GM21528 (cell line): Measurements from ENCODE around the gene THOC5.
A peak's percentile ranks its signal among the peaks of the same experiment; 100 is the strongest.
"Not testable (repeated sequence)": the region's sequence is repeated elsewhere in the genome, so short reads cannot be mapped to it uniquely, and the experiment has no call there.

Experiments used
- ATAC-seq: cut with Tn5 transposase; IDR thresholded peaks from one replicate; pipeline ENCODE4 v1.9.1; 2021; ENCODE audit warnings: mild to moderate bottlenecking, moderate library complexity; ENCODE audit not compliant: unreplicated experiment, low FRiP score

THOC5 gene

DNA sequence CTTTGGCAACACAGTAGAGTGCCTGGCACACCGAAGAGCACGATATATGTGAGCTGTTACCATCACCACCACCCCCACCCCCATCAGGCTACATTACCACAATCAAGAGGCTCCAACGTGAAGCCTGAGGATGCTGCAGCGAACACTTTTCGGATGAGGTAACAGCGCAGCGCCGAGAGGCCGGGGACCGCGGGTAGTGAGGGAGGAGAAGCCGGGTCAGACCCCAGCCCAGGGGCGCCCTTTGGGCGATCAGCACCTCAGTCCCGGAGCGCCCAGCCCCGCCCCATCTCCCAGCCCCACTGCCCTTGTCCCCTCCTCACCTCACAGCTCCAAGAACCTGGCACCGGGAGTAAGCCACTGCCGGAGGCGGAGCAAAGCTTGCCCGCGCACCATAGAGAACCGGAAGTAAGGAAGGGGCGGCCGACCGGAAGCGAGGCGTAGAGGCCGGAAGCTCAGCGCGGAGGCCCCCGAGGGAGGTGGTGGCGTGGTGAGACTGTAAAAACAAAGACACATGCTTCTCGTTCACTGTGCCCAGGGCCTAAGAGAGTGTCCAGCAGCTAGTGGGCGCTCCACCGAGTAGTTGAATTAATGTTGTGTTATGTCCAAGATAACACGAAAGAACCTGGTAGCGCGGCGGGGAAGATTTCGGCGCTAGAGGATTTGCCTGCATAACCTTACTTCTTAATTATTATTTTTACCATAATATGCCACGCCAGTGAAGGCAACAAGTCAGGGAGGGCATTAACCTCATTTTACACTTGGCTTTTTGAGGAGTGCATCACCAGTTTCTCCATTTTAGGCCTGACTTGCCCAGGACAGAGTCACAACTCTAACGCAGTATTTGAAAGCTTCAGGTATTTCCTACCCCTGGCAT lies at the start of gene THOC5:
THOC5 (minus strand) TSS at position 407 of the 874 bp plus-strand sequence. CDS start 4,610 bp downstream, outside the sequence.
- ATAC-seq, result peak; percentile 96

DNA sequence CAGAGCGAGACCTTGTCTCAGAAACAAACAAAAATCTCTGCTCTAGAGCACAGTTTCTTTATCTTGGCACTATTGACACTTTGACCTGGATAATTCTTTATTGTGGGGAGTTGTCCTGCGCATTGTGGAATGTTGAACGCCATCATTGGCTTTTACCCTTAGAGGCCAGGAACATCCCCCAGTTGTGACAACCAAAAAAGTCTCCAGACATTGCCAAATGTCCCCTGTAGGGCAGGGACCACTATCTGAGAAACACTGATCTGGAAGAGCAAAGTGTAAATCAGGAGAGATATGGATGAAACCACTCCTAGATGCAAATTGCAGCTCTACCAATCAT lies 45.1 kb upstream of the THOC5 start:
- no peak for ATAC-seq

DNA sequence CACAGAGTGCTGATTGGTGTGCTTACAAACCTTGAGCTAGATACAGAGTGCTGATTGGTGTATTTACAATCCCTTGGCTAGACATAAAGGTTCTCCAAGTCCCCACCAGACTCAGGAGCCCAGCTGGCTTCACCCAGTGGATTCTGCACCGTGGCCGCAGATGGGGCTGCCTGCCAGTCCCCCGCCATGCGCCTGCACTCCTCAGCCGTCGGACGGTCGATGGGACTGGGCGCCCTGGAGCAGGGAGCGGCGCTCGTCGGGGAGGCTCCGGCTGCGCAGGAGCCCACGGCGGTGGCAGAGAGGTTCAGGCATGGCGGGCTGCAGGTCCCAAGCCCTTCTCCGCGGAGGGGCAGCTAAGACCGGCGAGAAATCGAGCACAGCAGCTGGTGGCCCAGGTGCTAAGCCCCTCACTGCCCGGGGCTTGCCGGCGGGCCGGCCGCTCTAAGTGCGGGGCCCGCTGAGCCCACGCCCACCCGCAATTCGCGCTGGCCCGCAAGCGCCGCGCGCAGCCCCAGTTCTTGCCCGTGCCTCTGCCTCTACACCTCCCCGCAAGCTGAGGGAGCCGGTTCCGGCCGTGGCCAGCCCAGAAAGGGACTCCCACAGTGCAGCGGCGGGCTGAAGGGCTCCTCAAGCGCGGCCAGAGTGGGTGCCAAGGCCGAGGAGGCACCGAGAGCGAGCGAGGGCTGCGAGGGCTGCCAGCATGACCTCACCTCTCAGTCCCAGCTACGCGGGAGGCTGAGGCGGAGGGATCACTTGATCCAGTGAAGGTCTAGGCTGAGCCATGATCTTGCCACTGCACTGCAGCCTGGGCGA lies 44.5 kb upstream of the THOC5 start:
- not testable (repeated sequence) for ATAC-seq

DNA sequence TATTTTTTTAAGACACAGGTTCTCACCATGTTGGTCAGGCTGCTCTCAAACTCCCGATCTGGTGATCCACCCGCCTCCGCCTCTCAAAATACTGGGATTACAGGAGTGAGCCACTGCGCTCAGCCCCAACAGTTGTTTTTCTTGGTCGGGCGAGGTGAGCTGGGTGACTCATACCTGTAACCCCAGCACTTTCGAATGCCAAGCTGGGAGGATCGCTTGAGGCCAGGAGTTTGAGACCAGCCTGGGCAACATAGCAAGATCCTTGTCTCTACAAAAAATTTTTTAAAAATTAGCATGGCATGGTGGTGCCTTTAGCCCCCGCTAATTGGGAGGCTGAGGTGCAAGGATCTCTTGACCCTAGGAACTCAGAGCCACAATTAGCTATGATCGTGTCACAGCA lies 42.9 kb upstream of the THOC5 start:
- ATAC-seq, result no peak

DNA sequence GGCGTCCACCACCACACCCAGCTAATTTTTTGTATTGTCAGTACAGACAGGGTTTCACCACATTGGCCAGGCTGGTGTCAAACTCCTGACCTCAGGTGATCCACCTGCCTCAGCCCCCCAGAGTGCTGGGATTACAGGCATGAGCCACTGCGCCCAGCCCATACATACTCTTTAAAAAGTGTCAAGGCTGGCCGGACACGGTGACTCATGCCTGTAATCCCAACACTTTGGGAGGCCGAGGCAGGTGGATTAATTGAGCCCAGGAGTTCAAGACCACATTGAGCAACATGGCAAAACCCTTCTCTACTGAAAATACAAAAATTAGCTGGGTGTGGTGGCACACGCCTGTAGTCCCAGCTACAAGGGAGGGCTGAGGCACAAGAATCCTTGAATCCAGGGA lies 40.9 kb upstream of the THOC5 start:
- not testable (repeated sequence) for ATAC-seq

DNA sequence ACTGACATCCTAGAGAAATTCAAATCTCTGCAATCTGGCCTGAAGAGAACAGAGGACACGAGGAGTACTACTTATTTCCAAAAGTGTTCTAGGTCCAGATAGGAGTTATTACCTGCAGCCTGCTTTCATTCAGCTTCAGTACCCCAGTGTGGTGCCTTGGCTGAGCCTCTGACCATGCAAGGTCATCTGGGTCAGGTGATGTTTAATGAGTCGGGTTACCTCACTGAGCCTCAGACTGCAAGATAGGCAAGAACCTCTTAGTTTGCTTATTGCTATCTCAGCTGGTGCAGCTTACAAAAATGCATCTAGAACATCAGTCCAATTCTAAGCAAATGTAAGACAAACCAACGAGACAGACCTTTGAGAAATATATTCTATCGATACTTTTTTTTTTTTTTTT lies 40.4 kb upstream of the THOC5 start:
- ATAC-seq, result no peak

DNA sequence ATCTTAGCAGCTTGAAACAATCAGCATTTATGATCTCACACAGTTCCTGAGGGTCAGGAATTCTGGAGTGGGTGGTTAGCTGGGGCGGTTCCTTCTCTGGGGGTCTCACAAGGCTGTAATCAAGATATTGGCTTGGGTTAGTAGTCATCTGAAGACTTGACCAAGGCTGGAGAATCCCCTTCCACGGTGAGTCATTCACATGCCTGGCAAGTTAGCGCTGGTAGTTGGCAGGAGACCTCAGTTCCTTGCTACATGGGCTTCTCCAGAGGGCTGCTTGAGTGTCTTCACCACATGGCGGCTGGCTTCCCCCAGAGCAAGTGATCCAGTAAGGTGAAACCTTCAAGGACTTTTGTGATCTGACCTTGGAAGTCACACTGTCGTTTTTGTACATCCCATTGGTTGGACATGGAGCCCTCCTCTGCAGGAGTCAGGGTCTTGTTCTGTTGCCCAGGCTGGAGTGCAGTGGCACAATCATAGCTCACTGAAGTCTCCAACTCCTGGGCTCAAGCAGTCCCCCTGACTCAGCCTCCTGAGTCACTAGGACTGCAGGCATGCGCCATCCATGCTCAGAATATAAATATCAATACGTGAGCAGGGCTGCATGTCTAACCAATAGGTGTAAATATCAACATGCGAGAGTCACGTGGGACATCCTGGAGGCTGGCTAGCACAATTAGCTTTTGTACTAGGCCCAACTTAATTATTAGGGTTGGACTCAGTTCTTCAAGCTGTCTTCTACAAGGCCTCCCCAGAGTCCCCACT lies 34.6 kb upstream of the THOC5 start:
- no peak for ATAC-seq

DNA sequence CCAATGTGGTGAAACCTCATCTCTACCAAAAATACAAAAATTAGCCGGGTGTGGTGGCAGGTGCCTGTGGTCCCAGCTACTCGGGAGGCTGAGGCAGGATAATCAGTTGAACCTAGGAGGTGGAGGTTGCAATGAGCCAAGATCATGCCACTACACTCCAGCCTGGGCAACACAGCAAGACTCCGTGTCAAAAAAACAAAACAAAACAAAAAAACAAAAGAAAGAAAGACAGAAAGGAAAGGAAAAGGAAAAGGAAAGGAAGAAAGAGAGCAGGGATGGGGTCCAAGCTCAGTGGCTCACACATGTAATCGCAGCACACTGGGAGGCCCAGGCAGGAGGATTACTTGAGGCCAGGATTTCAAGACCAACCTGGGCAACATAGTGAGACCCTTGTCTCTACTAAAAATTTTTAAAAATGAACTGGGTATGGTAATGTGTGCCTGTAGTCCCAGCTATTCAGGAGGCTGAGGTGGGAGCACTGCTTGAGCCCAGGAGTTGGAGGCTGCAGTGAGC lies 32.7 kb upstream of the THOC5 start:
- not testable (repeated sequence) for ATAC-seq

DNA sequence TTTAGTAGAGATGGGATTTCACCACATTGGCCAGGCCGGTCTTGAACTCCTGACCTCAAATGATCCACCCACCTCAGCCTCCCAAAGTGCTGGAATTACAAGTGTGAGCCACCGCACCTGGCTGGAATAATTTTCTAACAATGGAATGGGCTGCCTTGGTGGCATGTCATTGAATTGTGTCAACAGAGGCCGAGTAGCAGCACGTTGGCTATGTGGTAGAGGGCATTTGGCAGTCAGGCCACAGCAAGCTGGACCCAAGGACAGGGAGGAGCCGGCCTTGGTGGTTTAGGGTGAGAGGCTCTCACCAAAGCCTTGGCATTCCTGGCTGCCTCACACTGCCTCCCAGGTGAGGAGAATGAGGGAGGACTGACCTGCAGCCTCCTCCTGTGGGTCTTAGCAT lies 31.4 kb upstream of the THOC5 start:
- ATAC-seq, result no peak

DNA sequence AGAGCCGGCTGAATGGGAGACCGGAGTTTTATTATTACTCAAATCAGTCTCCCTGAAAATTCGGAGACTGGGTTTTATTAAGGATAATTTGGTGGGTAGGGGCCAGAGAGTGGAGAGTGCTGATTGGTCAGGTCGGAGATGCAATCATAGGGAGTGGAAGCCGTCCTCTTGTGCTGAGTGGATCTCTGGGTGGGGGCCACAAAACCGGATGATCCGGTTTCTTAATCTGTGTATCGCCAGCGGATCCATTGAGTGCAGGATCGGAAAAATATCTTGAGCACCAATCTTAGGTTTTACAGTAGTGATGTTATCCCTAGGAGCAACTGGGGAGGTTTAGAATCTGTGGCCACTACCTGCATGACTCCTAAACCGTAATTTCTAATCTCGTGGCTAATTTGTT lies 28.2 kb upstream of the THOC5 start:
- ATAC-seq, result no peak

DNA sequence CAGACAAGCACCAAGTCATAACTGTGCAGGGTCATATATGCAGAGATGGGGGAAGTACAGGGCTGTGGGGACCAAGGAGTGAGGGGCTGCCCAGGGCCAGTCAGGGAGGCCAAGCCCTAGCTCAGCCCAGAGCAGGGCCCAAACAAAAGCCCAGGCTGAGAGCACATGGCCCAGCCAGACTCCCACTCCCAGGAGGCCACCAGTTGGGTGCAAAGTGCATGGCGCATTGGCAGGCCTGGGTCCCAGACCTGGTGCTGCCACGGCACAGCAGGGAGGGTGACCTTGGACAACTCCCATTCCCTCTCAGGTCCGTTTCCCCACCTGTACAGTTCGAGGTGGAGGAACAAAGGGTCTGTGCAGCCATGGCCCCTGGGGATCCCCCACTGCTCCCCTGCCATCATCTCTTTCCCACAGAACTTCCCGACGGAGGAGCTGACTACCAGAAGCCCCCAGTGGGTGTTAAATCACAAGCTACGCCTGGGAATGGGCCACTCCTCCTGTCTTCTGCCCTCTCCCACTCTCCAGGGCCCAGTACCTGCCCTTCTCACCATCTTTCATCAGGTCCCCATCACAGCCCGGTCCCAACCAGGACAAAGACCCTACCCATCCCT lies 26.7 kb upstream of the THOC5 start:
- no peak for ATAC-seq

DNA sequence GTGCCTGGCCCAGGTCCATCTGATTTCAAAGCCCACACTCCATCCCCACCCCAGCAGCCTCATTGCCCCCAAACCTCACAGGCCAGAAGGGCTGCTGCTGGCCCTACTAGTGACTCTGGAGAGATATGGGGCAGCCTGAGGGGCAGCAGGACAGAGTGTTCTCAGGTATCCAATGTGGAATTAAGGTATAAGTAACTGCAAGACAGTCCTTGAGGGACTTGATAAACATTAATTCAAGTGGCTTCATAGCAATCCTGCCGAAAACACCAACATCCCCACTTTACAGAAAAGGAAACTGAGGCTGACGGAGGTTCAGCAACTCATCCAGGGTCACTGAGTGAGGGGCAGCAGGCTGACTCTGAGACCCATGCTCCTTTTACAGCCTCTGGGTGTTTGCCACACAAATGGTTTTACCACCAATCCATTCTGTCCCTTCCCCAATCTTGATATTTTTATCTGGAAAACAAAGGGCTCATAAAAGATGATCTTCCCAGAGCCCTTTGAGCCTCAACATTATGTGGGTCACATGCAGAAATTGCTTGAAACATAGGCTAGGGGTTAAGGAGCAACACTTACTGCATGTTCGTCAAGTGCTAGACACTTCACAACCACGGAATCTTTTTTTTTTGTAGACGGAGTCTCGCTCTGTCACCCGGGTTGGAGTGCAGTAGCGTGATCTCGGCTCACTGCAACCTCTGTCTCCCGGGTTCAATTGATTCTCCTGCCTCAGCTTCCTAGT lies 25.1 kb upstream of the THOC5 start:
- ATAC-seq, result no peak

DNA sequence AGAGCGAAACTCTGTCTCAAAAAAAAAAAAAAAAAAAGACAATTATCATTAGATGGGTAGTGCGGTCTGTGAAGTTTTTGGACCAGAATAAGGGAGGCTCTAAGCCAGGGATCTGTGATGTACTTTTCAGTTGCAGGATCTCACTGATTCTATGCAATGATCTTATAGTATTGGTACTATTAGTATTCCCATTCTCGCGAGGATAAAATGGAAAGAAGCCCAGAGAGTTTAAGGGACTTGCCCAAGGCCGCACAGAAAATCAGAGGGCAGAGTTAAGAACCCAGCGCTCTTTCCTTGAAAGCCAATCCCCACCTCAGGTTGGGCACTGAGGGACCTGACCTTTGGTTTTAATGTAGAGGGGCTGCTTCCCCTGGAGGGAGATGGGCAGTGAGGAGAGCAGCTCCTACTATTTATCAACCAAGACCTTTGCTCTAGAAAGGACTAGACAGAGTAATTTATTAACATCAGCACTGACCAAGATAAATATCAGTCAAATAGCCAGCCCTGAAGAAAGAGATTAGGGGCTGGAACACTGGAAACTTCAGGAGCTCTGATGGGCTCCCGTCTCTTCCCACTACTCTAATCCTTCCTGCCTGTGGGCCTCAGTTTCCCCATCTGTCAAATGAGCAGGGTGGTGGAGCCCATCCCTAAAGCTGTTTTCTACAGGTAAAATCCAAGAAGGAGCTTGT lies 21.3 kb upstream of the THOC5 start:
- ATAC-seq, result no peak

DNA sequence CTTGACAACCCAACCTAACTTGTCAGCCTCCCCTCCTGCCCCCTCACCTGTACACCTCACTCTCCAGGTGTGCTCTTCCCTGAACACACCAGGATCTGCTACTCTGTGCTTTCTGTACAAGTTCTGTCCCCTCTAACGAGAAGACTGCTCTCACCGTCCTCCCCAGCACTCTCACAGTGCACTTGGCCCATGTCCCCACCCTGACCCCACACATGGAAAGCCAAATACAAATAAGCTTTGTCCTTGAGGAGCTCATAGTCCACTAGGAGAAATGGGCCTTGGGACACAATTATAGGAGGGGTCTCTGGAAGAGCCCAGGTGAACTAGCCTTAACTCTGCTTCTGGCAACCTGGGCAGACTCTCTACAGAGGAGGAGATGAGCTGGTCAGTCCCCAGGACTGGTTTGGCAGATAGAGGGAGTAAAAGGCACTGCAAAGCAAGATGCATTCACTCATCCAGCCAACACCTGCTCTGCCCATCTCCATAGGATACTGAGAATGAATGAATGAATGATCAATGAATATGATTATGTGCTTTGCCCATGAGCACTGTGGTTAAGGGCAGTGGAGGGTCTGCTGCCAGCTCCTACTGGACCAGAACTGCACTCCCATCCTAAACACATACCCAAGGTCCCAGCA lies 17.5 kb upstream of the THOC5 start:
- no peak for ATAC-seq

DNA sequence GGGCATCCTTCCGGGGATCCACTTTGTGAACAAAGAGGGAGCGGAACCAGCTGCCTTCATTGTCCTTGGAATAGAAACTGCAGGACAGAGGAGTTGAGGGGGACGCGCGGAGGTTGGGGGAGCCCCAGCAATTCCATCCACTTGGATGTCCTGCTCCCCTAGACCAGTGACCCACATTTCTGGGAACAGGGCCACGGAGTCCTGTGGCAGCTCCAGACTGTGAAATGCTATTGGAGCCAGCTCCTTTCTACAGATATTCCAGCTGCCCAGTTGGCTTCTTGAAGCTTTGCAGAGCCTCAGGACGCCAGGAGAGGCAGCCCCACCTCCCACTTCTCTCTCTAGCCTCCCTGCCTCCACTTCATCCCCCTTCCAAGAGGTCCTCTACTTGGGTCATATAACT lies 16.9 kb upstream of the THOC5 start:
- ATAC-seq, result no peak

DNA sequence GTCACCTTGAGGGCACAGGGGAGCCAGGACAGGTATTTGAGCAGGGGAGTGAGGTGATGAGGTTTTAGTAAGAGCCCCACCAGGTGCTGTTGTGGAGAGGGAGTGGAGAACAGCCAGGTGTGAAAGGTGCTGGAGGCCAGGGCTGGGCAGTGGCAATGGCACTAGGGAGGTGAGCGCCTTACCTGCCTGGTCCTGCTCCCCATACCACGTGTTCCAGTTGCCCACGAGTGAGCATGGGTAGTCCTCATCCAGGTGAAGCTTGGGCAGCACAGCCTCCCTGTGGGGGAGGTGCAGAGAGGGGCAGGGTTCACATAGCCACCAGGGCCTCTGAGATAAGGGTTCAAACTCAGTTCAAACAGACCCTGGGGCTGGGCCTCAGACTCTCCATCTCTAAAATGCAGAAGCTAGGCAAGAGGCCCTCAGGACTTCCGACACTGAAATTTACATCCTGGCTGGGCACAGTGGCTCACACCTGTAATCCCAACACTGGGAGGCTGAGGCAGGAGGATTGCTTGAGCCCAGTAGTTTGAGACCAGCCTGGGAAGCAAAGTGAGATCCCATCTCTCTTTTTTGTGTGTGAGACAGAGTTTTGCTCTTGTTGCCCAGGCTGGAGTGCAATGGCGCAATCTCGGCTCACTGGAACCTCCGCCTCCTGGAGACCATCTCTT lies 15.6 kb upstream of the THOC5 start:
- no peak for ATAC-seq

DNA sequence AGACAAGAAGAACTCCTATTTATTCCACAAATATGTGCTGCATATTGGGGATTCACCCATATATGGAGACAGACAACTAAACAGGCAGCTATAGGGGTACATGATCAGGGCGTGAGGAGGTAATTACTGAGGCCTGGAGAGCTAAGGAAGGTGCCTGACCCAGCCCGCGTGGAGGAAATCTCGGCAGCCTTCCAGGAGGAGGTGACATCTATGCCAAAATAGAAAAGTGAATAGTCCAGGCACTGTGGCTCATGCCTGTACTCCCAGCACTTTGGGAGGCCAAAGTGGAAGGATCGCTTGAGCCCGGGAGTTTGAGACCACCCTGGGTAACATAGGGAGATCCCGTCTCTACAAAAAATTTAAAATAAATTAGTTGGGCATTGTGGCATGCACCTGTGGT lies 13.8 kb upstream of the THOC5 start:
- no peak for ATAC-seq

DNA sequence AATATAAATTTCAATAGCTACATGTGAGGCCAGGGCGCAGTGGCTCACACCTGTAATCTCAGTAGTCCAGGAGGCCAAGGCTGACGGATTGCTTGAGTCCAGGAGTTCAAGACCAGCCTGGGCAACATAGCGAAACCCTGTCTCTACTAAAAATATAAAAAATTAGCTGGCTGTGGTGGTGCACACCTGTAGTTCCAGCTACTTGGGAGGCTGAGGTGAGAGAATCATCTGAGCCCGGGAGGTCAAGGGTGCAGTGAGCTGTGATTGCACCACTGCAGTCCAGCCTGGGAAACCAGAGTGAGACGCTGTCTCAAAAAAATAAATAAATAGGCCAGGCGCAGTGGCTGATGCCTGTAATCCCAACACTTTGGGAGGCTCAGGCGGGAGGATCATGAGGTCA lies 13.0 kb upstream of the THOC5 start:
- ATAC-seq, result not testable (repeated sequence)
